HG02870 (cell line): ENCODE results near the gene XPO4.
A peak's percentile ranks its signal among the peaks of the same experiment; 100 is the strongest.
"Not testable (repeated sequence)": the region's sequence is repeated elsewhere in the genome, so short reads cannot be mapped to it uniquely, and the experiment has no call there.

Experiments
- ATAC-seq: cut with Tn5 transposase; IDR thresholded peaks from one replicate; pipeline ENCODE4 v1.9.1; 2021; ENCODE audit warnings: mild to moderate bottlenecking, moderate library complexity; ENCODE audit not compliant: unreplicated experiment

The XPO4 gene

DNA sequence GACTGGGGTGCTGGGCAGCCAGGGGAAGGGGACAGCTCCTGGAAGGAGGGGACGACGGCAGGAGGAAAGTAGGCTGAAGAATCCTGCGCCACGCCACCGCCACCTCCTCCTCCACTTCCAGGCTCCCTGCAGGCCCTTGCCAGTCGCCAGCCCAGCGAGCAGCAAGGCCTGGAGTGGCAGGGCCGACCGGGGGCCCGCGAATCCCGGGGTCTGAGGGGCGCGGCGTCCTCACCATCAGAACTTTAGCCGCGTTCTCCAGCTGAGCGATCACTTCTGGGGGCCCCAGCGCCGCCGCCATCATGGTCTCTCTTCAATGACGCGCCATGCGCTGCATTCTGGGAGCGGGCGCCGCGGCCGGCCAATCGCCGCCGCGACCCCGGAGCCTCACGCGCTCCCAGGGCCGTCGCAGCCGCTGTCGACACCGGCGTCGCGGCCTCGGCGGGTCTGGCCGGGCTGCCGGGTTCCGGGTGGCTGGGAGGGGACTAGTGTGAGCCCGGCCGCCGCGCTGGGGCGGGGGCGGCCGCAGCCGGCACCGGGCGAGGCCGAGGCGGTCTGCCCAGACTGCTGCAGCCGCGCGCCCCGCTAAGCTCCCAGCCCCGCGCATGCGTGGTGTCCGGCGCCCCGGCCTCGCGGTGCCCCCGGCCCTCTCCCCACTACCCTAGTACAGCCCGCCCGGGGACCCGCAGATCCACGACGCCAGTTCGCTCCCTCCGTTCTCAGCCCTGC is at the start of gene XPO4:
Gene XPO4 (minus strand): TSS at position 309 of the 726 bp plus-strand sequence. CDS start 8 bp downstream, at position 301.
- ATAC-seq, result peak; percentile 91

DNA sequence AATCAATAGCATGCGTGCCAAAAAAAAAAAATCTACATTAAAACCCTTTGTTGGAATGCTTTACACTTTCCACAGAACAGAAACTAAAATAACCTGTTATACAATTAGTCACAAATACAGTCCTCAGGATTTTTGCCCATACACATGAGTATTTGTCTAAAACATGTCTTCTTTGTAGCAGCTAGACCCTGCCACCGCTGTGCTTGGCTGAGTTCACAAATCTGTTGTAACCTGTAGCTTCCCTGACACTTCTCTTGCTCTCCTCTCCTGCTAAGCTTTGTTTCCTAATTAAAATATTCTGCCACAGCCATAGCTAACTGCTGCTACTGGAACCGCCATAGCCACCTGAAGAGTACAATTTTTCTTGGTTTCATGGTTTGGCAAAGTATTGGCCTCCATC is 45.5 kb upstream of the XPO4 start:
- not testable (repeated sequence) for ATAC-seq

DNA sequence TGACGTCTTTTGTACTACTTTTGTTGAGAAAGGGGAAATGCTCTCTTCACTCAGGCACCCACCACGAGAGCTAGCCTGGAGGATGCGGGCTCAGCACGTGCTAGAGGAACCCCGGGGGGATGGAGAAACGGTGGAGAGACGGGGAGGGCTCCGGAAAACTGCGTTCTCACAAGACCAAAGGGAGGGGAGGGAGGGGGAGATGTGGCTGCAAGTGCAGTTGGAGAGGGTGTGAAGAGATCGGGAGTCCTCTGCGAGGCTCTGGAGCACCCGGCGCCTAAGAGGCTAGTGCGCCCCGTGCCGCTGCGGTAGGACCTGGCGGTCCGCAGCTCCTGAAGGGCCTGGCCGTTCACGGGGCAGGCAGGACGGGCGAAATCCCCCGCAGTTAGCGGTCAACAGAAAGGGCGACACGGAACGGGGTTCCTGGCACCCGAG is 43.4 kb upstream of the XPO4 start:
- no peak for ATAC-seq

DNA sequence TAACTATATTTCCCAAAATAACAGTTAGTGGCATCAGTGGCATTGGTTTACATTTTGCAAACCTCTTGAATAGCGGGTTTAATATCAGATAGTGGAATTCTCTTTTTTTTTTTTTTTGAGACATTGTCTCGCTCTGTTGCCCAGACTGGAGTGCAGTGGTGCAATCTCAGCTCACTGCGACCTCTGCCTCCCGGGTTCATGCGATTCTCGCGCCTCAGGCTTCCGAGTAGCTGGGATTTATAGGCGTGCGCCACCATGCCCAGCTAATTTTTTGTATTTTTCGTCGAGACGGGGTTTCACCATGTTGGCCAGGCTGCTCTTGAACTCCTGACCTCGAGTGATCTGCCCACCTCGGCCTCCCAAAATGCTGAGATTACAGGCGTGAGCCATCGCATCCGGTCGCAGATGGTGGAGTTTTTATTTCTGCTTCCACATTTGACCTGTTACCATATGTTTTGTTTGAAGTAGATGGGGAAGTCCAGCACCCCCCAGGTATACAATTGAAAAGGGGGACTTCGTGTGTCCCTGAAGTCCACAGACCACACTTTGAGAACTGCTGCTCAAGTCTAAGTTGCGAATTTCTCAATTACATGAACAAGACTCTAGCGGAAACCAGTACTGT is 40.5 kb upstream of the XPO4 start:
- ATAC-seq, result no peak

DNA sequence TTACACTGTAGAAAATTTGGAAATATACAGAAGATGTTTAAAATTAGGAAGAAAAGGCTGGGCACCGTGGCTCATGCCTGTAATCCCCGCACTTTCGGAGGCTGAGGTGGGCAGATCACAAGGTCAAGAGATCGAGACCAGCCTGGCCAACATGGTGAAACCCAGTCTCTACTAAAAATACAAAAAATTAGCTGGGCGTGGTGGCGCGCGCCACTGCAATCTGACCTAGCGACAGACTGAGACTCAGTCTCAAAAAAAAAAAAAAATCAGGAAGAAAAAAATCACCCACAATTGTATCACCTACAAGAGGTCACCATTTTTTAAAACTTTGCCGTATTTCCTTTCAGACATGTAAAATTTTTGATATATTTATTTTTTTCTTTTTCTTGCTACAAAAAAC is 38.0 kb upstream of the XPO4 start:
- not testable (repeated sequence) for ATAC-seq

DNA sequence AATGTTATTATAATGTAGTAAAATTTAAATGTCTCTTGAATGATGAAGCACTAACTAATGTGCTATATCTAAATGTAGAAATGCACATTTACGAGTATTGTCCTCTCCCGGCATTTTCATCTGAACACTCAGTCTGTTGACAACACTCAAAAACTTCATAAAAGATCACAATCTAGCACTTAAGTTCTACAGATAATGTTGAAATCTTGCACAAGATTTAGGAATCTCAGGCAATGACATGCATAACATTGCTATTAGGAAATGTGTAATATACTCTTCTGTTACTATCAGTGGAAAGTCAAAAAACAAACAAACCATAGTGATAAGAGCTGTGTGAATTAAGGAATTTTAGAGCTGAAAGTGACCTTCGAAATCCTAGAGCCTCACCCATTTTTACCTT is 37.5 kb upstream of the XPO4 start:
- no peak for ATAC-seq

DNA sequence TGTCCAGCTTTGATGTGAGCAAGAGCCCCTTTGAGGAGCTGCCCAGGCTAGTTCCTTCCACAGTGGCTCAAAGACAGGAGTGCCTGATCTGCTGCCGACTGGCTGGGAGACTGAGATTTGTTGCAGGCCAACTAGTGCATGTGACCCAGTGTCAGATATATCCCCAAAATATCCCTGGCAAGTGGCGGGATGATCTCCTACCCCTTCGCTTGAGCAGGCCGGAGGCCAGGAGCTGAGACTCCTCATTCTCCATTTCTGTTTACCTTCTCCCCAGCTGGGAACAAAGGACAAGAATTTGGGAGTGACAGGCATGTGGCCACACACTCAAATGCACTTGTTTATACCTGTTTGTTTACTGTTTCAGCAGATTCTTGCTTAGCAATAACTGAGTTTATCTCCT is 37.1 kb upstream of the XPO4 start:
- ATAC-seq, result no peak

DNA sequence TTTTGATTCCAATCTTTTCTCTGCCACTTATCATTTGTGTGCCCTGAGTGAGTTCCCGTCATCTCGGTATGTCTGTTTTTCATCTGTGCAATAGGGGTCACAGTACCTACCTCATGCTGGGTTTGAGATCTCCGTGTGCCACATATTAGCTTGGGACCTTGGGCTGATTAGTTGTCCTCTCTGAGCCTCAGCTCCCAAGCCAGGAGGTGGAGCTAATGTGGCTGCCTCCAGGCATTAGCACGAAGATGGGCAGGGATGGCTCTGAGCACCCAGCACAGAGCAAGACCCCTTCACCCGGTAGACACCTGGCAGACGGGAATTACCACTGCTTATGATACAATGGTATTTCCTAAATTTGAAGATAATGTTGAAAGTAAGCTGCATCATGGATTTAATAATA is 35.8 kb upstream of the XPO4 start:
- ATAC-seq, result no peak

DNA sequence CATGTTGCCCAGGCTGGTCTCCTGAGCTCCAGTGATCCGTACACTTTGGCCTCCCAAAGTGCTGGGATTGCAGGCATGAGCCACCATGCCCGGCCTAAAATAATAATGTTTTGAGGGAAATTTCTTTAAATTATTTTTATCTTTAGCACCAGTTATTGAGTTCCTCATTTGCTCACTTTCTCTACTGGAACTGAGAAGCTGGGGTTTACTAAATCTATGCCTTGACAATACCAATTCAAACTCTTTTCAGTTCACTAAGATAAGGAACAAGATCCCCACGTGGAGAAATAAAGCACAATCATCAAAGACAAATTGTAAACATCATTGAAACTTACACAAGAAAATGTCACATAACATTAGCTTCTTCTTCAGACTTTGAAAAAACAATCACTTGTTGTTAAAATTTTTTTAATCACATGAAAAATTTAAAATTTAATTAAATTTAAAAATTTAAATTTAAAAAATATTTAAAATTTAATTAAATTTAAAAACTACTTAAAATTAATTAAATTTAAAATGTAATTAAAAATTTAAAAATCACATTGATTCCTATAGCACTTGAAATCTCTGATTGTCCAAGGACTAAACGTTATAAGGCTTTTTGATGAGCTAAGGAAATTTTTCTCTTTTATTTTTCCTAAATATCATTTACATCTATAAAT is 25.2 kb upstream of the XPO4 start:
- no peak for ATAC-seq

DNA sequence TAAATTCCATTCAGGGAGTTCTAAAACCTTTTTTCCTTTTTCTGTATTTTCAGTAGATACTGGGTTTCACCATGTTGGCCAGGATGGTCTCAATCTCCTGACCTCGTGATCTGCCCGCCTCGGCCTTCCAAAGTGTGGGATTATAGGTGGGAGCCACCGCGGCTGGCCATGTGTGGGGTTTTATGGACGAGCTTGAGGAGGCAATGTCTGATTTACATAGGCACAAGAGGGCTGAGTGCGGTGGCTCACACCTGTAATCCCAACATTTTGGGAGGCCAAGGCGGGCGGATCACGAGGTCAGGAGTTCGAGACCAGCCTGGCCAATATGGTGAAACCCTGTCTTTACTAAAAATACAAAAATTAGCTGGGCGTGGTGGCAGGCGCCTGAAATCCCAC is 22.8 kb upstream of the XPO4 start:
- not testable (repeated sequence) for ATAC-seq

DNA sequence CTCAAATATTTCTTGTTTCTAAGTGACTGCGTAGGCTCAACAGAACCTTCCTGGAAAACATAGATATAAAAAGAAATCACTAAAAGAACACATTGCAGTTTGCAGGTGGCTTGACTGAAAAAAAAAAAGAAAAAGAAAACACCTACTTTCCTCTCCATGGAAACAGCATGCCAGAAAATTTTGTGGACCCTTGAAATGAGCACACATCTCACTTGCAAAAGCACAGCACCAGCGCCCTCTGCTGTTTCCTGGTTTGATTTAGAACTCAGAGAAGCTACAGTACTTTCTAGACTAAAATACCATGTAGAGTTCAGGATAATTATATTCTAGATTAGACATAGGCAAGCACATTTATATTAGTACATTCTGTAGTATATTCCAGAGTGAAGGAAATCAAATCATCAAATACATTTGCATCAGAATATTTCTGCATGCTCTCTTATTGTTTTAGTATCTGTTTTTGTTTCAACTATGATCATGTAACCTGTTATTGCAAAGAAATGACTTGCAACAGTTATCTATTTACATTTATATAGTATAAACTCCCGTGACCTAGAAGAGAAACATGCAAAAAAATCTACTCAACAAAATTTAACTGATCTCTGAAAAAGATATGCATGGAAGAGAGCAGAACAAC is 22.3 kb upstream of the XPO4 start:
- no peak for ATAC-seq

DNA sequence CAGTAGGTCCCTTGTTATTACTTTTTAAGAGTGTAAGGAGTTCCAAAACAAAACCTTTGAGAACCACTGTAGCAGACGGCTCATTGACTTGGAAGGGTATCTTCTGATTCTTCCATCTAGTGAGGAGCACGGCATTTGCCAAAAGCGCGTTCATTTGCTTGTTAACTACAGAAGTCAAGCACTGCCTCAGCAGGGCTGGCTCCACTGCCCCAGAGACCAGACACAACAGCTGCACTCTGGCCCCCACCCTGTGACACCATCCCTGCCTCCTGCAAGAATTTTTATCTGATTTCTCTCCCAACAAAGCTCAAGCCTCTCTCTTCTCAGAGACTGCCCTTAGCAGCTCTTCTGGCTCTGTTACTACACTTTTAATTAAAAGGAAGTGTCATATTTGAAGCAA is 20.7 kb upstream of the XPO4 start:
- ATAC-seq, result no peak

DNA sequence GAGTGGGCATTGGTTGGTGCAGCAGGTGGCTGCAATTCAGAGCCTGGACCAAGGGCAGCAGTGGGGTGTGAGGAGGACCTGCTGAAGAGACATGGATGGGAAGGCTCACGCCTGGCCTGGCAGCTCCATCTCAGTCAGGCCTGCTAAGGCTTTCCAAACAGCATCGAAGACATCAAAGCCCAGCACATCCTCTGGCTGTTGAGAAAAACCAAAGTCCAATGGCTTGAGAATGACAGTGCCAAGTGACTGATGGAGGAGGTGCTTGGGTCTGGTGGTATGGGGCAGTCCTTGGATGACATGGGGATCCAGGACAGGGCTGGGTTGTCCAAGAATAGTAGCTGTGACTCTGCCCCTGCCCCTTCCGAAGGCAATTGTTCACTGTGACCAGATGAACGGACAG is 19.0 kb upstream of the XPO4 start:
- no peak for ATAC-seq

DNA sequence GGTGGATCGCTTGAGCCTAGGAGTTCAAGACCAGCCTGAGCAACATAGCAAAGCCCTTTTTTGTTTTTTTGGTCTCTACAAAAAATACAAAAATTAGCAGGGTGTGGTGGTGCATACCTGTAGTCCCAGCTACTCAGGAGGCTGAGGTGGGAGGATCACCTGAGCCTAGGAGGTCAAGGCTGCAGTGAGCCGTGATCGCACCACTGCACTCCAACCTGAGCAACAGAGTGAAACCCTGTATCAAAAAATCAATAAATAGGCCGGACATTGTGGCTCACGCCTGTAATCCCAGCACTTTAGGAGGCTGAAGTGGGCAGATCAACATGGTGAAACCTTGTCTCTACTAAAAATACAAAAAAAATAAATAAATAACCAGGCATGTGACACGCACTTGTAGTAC is 13.1 kb upstream of the XPO4 start:
- ATAC-seq, result not testable (repeated sequence)

DNA sequence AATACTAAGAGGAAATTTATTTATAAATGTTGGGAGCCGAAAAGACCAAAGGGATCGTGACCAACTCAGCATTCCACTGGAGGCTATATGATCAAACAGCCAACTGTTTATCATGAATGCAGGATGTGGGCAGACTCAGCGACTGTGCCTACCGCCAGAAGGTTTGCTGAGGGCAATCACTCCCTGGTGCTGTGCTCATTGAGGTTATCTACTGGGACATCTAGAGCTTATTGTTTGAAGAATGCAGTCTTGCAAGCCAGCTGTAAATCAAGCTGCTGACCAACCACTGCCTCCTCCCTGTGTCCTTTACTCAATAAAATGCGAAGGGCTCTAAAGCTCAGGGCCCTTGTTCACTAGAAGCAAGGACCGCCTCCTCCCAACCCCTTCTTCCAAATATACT is 8.5 kb upstream of the XPO4 start:
- ATAC-seq, result no peak

DNA sequence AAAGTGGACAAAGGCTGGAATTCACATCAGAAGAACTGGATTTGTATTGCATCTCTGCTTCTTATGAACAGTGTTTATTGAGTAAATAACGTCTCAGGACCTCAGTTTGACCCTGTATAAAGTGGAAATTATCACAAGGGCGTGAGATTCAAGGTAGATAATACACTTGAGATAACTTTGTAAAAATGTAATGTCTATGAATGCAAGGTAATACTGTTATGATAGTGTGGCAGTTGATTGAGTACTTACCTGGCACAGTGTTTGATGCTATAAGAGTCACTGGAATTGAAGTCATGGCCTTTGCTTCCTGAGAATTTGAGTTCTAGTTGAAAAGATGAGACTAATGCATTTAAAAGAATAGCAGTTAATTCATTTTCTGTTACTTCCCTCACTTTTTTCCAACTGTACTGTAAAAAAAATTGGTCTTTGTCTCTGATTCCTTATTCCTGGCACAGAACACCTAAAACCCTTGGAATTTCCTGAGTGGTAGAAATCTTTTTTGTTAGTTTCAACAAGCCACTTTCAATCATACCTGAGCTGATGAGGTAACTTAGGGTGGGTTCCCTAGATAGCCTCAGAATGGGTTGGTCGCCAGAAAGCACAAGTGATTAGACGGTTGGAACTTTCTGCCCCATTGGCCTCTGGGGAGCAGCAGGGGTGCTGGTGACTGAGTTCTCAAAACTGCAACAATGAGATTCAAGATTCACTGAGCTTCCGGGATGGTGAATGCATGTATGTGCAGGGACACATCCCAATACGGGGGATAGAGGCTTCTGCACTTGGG is 6.4 kb upstream of the XPO4 start:
- no peak for ATAC-seq

DNA sequence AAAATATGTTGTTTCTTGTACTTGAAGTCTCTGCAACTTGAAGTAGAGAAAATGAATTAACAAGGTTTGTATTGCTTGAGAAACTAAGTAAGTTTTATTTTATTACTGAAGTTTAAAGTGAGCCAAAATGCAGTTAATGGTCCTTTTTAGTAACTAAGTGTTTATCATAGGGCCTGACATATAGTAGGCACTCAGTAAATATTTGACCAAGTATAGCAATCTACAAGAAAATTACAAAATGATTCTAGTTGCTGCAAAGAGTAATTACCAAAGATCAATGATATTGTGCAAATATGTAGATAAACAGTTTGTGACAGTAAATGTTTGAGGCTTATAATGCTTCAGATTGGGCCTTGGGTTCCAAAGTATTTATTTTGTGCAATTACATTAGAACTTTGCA is 2.4 kb upstream of the XPO4 start:
- no peak for ATAC-seq

DNA sequence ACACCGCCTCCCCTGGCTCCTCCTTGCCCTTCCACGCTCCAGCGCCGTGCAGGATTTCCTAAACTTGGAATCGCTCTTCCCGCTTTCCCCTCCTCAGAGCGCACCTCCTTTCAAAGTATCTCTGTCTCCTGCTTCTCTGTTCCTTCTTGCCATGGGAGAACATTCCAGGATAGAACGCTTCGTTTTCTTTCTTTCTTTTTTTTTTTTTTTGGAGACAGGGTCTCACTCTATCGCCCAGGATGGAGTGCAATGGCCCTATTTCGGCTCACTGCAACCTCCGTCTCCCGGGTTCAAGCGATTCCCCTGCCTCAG is 574 bp upstream of the XPO4 start:
- no peak for ATAC-seq

DNA sequence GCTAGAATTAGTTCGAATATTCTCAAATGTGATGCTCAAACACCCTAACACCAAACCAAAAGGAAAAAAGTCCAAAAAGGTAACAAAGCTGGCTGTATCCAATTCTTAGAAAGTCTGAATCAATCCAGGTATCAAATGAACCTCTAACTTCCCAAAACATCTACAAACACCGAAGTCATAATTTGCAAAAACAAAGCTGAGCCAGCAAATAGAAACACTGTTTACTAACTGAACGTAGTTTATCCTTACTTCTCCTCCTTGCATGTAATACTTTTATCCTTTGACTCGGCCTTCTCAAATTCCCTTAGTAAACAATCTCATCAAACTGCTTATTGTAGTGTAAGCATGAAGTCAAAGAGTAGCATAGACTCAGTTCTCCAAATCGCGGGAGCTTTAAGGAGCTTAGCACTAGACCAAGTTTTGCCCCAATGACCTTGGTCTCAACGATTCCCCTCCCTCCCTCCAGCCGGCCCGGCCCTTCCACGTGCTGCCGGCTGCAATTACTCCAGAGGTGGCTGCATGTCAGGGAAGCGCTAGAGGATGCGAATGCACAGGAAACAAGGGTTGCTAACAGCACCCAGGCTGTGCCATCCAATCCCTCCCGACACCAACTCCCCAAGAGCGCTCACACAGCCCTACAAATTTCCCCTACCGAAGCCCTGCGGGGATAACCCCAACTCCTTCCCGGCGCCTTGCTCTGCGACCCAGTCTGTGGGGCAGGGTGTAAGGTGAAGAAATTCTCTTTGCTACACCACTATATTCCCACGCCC is 693 bp downstream of the XPO4 start:
- peak; percentile 33 for ATAC-seq

DNA sequence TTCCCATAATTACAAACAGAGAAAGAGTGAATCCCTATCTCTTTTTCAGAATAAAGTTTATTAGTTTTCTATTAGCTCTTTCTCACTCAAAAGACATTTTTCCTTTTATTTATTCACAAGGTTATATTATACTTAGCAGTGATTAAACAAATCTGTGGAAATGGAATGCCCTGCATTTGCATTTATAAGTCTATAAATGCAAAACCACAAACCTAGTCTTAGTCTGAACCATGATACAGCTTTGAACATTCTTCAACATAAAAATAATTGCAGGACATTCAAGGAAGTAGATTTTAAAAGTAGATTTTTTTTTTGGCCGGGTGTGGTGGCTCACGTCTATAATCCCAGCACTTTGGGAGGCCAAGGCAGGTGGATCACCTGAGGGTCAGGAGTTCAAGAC is 8.3 kb downstream of the XPO4 start:
- ATAC-seq, result no peak
